ENCODE data around the gene GGA1. TPM values are rescaled to one million over a fixed set of nuclear protein-coding genes. Genes with fewer than 3 reads are reported as not detected.

GGA1 gene
- total and polyA plus RNA-seq, 12 donors: 22.9 to 39.7 (median 26.7) TPM

GRCh38 chr22:37571258-37571991 is 37.2 kb upstream of the GGA1 start:
- Histone ChIP-seq H3K36me3 (peaks cover 0 to 36% (median 4%) of the 10 kb centered on the region in 9 donors), H3K4me1 (peaks cover 7 to 43% (median 19%) of the 10 kb centered on the region in 9 donors), H3K27me3 (peaks cover 0 to 6% (median 0%) of the 10 kb centered on the region in 7 donors), H3K4me3 (no peak overlapping the region), H3K9me3 (no peaks in the 10 kb centered on the region), H3K27ac (no peak overlapping the region)
- intact Hi-C loops (cut with DNase I): loop anchor here in 2 of 10 donors (5.0 kb wide), 1 partner anchor 34 kb away; no protein-coding TSS in a partner anchor
- WGBS, 2 donors: 56 to 72% methylated on average over 16 of the region's 16 CpGs
- DNase-seq (no peak), ATAC-seq (no peak)
- TF ChIP-seq CTCF (IDR thresholded peaks at IDR 0.05): no peak

DNA sequence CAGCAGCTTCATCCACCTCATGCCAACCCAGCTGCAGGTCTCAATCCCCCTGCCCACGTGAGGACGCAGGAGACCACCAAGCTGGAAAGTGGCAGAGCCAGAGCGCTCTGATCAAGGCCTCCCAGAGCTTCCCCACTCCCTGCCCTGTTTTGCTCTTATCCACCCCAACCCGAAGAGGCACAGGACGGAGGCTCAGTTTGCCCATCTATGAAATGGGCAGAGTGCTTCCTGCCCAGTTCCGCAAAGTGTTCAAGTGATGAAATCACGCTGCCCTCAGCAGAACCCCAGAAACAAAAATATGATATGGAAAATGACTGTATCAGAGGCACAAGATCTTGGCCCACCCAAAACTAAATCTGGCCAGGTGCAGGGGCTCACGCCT is 36.7 kb upstream of the GGA1 start:
- Histone ChIP-seq H3K4me1 (peaks cover 4 to 37% (median 13%) of the 10 kb centered on the region in 9 donors), H3K27ac (no peak overlapping the region), H3K36me3 (peaks cover 0 to 30% (median 0%) of the 10 kb centered on the region in 9 donors), H3K9me3 (no peaks in the 10 kb centered on the region), H3K4me3 (no peak overlapping the region), H3K27me3 (peaks cover 0 to 6% (median 0%) of the 10 kb centered on the region in 7 donors)
- WGBS, 2 donors: 92 to 96% methylated on average over 8 of the region's 8 CpGs
- ATAC-seq (no peak), DNase-seq (no peak)
- TF ChIP-seq CTCF (IDR thresholded peaks at IDR 0.05): no peak
- intact Hi-C loops (cut with DNase I): loop anchor here in 2 of 10 donors (5.0 kb wide), 1 partner anchor 35 kb away; no protein-coding TSS in a partner anchor

- Histone ChIP-seq H3K9me3 (no peaks in the 10 kb centered on the region), H3K4me3 (no peak overlapping the region), H3K4me1 (peaks cover 0 to 14% (median 0%) of the 10 kb centered on the region in 9 donors), H3K27ac (peak overlapping the region in 1 of 10 donors; percentile 7), H3K27me3 (no peaks in the 10 kb centered on the region), H3K36me3 (no peaks in the 10 kb centered on the region)
- no peak for ATAC-seq
- TF ChIP-seq CTCF (IDR thresholded peaks at IDR 0.05): no peak
- DNase-seq: no peak
- intact Hi-C loops (cut with DNase I): no loop called here
- WGBS, 2 donors: 85 to 87% methylated on average over 10 of the region's 10 CpGs
These were observed 33.1 kb upstream of the GGA1 start for GRCh38 chr22:37575490-37576003.

GRCh38 chr22:37578002-37578401 is 30.6 kb upstream of the GGA1 start:
- DNase-seq (no peak), ATAC-seq (no peak)
- Histone ChIP-seq H3K4me1 (peaks cover 0 to 26% (median 7%) of the 10 kb centered on the region in 9 donors), H3K9me3 (no peaks in the 10 kb centered on the region), H3K27me3 (no peaks in the 10 kb centered on the region), H3K27ac (no peak overlapping the region), H3K36me3 (no peaks in the 10 kb centered on the region), H3K4me3 (no peak overlapping the region)
- no peak for TF ChIP-seq CTCF (IDR thresholded peaks at IDR 0.05)
- intact Hi-C loops (cut with DNase I): no loop called here
- 95% methylated on average over 5 of the region's 5 CpGs for WGBS, 2 donors
